Bone marrow (tissue), 2 donors: ENCODE measurements around the gene NCAM2.
A peak's percentile ranks its signal among the peaks of the same experiment; 100 is the strongest.

Experiments used
- DNase-seq, 2 donors: peaks; one replicate each; lab custom pipeline; 2025; lab: John Stamatoyannopoulos, UW

The NCAM2 gene

DNA sequence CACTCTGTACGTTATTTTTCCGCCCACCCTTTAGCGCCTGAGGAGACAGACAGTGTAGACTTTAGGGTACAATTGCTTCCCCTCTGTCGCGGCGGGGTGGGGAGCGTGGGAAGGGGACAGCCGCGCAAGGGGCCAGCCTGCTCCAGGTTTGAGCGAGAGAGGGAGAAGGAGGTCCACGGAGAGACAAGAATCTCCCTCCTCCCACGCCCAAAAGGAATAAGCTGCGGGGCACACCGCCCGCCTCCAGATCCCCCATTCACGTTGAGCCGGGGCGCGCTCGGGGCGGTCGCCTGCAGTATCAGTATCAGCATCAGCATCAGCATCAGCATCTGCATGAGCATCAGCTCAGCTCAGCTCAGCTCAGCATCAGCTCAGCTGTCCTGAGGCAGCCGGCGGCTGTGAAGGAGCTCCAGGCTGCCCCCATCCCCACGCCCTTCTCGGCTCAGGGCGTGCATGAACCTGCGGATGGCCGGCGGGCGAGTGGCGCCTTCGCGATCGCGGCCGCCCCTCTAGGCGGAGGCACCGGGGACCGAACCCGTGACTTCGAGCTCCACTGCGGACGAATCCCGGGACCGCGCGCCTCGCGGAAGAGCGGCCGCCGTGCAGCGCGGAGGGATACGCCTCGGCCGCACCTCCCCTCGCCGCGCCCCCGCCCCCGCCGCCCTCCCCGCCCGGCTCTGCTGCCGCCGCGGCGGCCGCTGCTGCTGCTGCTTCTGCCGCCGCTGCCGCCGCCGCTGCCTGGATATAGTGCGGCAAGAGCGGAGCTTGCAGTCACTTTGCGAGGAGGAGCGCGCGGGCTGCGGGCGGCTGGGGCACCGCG, at the start of gene NCAM2:
NCAM2 (plus strand) TSS at position 774 of the 820 bp plus-strand sequence.
- DNase-seq, result peak; percentile 25 to 43

DNA sequence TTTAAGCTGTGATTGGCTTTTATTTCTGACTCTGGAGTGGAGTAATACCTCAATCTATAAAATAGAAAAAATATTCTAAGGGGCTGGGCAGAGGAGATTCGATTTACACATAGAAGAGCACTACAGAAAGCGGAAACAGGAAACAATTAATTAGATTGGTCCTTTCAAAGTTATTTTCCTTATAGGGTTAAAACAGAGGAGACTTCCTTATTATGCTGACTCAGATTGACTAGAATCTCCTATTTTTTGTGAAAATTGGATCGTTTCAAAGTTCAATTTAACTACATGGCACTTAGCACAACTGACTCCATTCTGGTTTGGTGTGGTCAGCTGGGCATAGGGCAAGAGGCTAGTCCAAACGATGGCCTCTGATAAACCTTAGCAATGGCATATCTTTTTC, 48.3 kb upstream of the NCAM2 start:
- peak in 1 of 2 donors; percentile 2 for DNase-seq

DNA sequence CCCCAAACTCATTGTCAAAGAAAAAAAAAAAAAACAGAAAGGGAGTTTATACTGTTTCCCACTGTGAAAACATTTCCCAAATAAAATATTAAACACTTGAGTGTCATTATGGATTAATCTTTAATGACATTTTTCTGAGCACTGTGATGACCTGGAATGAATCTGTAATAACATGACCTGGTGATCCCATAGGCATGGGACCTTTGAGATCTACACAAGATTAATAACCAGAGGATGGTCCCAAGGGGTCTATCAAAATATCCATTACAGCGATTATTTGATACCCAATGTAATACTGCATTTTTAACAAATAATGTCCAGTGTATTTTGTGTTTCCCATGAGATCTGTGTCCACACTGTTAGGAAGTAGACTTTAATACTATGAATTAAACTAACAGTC, 32.4 kb upstream of the NCAM2 start:
- no peak for DNase-seq

DNA sequence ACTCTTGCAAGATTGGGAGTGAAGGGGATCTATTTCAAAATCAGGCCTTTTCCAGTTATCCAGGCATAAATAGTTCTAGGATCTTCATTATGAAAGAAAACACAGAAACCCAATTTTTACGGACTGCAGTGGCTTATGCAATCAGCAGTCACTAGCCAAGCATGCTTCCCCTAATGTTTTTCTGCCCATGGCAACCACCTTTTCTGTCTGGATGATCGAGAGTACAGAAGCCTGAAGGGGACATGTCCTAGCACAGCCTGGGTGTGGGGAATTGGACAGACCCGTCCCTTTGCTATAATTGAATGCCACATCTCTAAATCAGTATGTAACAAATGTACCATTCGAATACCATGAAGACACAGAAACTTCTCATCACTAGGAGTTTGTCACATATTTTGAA, 29.8 kb upstream of the NCAM2 start:
- no peak for DNase-seq

DNA sequence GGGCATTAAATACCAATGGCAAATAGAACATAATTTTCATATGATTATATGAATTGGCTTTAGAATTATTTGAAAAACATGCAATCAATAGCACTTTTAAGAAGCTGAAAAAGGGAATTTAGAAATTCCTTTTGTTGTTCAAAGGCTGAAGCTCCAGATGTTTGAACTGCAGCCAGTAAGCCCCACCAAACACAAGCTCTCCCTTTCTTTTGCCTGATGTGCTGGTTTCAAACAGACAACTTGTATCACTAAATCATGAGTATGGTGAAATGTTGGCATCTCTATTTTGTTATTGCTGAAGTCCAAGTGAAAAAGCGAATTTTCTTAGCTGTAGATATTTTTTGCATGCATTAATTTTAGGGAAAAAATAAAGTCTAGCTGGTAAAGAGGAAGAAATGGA, 27.5 kb upstream of the NCAM2 start:
- DNase-seq, result no peak

DNA sequence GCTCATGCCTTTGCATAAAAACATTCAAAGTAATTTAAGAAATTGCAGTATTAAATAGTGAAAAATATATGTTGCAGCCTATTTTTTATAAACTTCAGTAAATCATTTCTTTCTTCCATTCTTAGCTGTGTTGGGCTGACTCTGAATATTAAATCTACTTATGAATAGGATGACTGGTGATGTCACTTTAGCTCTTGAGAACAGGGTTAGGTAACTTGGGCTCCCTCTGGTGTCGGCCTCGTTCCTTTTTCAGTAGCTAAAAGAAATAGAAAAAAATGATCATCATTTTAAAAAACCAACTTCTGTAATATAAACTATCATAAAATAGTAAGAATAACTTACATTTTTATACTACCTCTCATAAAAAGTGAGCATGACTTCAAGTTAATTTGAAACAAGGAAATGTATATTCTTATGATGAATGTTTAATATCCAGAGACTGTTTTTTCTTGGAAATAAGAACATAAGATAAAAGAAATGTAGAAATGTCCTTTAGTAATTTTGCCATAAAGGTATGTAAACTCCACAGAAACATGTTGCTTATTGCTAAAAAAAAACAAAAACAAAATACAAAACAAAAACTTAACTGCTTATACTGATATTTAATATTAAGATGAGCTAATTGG, 26.8 kb upstream of the NCAM2 start:
- DNase-seq, result peak in 1 of 2 donors; percentile 33

DNA sequence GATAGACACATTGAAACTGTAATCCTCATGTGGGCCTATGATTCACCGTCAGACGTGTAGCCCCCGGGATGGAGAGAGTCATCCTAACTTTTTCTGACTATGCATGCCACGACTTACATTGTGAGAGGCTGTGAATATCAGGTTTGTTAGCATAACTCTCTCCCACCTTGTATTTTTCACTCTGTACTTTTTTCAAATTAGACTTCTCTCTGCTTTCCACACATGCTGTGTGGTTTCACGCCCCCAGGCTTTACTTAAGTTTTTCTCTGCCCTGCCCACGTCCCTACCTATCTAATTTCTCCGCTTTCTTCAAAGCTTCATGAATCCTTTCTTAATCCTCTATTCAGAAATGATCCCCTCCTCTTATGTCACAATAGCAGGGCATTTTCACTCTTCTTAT, 3.4 kb upstream of the NCAM2 start:
- DNase-seq, result no peak

DNA sequence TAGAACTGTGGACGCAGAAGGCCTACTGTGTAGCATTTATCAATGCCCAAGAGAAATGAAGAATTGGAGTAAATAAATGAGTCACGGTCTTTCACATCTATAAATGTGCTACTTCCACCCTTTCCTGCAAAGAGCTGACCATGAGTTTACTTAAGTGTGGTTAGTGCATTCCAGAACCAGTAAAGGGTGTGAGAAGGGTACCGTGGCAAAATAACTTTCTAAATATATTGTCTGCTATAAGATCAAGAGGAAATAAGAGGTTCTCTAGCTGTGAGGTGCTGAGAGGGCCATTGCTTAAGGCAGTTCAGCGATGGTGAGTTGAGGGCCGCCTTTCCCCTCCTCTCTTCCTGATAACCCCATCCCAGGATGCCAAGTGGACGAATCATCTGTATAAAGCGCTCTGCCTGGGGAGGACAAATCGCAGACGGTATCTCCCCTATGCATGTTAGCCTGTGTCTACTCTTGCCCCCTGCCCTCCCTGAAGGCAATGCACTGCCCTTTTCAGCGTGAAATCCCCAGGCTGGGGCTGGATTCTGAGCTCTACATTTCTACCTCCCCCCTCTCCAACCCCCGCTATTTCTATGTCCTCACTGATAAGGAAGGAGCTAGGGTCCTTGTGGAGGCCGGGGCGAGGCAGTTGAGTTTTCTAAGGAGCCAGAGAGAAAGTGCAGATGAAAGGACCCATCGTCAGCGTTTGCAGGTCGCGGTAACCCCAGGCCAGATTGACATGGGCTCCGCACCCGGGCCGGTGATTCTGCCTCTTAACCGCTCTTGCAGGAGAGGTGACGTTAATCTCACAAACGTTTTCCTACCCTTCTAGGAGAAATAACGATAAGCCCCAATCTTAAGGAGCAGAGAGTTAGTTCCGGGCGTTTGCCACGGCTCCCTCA, 1.5 kb upstream of the NCAM2 start:
- no peak for DNase-seq

DNA sequence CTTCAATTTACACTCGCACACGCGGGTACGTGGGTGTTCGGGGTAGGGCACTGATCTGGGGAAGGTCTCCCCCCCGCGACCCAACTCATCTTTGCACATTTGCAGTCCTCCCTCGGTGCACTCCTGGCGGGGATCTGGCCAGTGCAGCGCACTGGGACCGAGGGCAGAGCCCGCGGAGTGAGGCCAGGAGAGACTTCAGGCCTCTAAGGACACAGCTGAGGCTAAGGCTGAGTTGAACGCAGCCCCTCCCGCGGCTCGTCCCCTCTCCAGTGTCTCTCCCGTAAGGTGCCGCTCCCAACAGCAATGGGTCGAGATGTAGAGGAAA, 936 bp upstream of the NCAM2 start:
- no peak for DNase-seq

DNA sequence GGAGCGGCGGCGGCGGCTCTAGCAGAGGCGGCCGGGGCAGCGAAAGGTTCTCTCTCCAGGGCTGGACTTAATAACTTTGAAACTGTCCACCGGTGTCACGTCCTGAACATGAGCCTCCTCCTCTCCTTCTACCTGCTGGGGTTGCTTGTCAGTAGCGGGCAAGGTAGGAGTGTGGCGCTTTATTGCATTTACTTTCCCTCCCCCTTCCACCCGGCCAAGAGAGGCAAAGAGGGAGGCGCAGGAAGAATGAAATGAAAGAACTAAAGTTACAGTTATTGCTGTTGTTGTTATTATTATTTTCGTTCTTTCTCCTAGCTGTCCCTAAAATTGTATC, 214 bp downstream of the NCAM2 start:
- no peak for DNase-seq

DNA sequence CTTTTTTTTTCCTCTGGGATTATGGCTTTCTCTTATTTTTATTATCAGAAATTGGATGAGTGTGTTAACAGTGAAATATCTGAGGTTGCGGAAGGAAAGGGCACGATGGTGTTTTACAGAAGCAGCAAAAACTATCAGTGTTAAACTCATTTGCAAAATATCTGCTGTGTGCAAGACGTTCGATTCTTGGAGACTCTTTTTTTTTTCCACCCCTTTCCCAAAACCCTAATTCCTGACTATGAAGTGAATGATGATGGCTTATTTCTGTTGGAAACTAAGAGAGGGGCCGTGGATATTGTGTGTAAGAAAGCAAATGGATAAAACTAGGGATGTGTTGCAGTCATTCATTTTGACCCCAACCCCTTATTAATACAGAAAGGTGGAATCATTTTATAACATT, 677 bp downstream of the NCAM2 start:
- no peak for DNase-seq

DNA sequence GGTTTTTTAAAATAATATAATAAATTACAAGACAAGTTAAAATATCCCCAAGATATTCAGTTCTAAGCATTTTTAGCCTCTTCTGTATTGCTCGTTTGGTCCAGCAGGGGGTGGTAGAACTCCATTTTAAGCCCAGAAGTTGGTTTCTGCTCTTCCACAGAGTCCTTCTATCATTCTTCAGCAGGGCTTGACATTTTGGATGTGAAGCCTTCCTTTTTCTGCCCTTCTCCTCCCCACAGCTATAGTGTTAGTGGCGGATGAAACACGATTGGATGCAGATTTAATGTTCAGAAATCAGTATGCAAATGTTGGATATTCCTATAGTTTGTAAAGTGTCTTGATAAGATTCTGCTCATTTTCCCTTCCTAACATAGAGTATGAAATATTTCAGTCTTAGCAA, 1.4 kb downstream of the NCAM2 start:
- DNase-seq, result peak in 1 of 2 donors; percentile 41

DNA sequence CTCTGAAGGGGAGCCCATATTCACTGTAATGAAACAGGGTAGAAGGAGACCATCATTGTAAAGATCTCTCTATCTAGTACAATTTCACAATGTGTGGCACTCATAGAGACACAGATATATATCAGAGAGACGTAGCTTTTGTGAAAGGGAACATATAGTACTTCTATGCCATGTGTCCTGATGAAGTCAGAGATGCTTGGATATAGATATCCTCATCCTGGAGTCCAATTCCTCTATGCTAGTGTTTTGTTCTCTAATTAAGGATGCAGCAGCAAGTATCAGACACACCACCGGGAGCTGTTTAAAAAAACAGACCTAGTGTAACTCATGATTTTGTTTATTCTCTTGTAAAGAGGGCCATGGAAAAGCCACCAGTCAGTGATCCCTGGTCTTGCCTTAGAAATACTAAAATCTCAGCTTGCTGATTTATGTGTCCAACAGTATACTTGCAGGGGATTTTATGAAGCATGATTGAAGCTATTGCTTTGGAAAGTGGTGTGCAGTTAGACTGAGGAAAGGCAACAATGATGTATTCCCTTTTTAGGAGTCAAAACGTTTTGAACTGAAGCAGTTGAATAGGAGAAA, 2.5 kb downstream of the NCAM2 start:
- DNase-seq, result no peak

DNA sequence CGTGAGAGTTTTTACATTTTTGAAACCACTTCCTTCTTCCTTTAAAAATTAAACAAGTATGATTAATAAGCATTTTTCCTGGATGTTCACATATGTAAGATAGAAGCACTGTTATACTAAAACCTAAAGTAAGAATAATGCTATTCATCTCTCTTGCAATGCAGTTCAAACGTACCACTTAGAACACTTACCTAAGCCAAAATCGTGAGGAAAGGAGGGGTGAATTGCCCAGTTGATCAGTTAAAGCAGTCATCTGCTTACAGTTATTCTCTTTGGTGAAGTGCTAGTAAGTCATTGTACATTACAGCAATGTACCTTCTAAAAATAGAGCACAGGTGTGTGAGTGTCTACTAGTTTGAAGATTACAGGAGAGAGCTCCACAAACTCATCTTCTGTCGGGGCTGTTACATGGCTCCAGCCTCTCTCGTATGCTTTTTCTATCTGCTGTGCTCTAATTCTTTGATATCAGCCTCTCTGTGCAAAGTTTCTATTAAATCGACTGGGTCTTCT, 3.4 kb downstream of the NCAM2 start:
- no peak for DNase-seq

DNA sequence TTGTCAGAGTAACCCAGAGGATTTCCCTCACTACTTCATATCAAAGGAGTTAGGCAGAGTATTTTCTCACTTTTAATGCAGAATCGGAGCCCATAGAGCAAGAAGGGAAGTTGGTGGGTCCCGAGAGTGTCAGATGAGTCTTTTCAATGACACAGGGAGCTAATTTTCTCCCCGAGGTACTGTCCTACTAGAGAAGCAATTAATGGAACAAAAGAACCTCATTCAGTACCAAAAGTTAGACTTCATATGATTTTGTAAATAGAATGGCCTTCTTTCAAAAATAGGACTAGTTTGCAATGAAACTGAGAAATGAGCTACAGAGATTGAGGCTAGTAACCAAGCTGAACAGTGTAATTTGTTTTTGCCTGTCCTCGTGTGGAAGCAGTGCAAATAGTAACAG, 3.9 kb downstream of the NCAM2 start:
- DNase-seq, result no peak

DNA sequence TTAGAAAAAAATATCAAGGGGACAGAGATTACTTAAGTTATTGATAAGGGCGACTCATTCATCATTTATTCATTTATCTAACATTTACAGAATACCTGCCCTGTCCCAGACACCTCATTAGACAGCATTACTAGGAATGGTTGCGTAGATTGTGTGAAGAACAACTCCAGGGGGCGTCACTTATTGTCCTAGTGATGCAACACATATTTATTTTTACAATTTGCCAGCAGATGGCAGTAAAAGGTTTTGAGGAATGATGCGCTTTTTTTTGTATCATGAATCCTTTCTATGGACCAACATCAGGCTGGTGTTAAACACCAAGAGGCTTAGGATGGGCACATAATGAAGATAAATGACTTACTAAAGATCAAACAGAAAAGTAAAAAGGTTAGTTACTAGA, 5.5 kb downstream of the NCAM2 start:
- DNase-seq, result peak in 1 of 2 donors; percentile 14

DNA sequence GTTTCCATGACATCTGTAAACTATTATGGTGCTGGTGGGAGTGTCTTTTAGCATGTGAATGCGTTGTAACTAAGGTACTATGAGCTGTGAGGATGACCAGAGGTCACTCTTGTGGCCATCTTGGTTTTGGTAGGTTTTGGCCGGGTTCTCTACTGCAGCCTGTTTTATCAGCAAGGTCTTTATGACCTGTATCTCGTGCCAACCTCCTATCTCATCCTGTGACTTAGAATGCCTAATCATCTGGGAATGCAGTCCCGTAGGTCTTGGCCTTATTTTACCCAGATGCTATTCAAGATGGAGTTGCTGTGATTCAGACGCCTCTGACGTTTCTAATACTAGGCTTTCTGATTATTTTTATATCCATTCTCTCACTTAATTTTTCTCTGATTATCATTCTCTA, 9.4 kb downstream of the NCAM2 start:
- no peak for DNase-seq

DNA sequence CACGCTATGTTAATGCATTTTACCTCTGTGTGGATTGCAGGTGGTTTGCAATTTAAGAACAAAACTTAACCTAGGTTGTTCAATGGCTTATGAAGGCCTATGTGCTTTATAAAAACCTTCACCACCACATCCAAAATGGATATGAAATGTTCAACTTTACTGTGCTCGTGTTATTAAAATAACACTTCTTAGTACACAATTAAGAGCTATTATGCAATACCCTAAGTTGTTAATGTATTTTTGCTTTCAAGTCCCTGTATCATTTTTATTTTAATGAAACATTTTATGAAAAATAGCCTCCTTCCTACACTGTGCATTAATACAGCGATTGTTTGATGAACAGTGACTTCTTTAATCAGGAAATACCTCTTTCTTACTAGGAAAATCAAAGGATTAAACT, 12.0 kb downstream of the NCAM2 start:
- no peak for DNase-seq

DNA sequence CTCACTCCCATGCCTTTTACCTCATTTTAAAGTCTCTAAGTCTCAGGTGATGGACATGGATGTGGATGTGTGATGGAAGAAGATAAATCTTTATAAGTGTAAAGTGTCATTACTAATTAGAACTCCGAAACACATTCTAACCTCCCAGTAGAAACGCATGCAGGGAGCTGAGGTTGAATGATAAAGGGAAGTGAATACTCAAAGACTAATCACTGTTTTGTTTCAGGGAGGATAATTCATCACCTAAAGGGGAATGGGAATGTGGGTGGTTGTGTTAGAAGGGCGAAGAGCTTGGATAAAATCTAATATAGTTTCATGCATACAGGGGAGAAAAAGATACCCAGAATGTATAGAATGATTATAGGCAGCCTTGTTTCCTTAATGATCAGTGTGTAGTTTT, 12.5 kb downstream of the NCAM2 start:
- no peak for DNase-seq

DNA sequence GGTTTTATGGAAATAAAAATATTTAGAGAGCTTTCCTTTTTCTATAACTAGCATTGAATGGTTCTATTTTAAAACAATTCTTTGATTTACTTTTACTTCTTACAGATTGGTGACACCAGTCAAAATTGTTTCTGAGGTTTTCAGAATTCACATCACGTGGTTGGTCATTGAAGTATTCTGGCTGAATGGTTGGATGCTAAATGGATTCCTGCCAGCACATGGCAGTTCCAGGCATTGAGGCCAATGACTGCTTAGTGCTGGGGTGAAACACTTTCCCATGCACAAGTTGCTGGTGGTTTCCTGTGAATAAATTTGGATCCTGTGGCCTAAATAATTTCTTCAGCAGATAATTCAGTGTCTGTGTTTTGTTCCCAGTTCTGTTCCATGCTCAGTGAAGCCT, 20.6 kb downstream of the NCAM2 start:
- DNase-seq, result no peak

DNA sequence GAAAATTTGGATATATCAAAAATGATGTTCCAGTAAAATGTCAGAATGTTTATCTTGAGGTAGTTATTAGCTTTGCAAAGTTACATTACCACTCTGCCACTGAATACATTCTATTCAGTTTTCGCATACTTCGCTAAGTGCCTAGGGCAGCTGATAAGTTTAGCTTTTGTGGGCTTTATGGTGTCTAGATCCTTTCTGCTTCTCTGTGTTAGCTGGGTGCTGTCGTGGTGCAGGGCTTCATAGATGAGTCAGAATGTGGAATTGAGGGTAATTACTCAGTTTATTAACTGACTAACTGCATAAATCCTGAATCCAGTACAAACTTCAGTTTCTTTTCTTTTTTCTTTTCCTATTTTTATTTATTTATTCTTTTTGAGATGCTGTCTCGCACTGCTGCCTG, 21.5 kb downstream of the NCAM2 start:
- DNase-seq, result no peak

DNA sequence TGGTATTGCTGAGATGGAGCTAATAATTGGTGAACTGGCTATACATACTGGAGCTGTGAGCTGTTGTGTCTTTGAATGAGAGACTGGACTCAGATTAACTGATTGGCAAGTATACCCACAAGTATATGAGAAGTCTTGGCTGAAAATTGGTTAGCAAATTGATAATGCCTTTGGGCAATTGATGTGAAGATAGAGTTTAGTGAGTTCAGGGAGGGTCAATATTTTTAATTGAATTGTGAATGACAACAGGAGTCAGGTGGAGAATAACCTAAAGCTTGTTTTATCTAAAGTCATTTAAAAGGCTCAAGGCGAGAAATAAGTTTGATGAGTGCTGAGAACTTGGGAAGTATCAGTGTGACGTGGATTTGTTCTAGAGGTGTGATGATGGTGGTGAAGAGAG, 27.5 kb downstream of the NCAM2 start:
- no peak for DNase-seq
